HK-2 (cell line): ENCODE results near the gene S1PR1.
"Not testable (repeated sequence)": the region's sequence is repeated elsewhere in the genome, so short reads cannot be mapped to it uniquely, and the experiment has no call there.

ENCODE experiments used
- DNase-seq: peaks from one replicate; pipeline ENCODE4 v3.0.0-alpha.2; 2018; ENCODE audit not compliant: unreplicated experiment

S1PR1 gene

DNA sequence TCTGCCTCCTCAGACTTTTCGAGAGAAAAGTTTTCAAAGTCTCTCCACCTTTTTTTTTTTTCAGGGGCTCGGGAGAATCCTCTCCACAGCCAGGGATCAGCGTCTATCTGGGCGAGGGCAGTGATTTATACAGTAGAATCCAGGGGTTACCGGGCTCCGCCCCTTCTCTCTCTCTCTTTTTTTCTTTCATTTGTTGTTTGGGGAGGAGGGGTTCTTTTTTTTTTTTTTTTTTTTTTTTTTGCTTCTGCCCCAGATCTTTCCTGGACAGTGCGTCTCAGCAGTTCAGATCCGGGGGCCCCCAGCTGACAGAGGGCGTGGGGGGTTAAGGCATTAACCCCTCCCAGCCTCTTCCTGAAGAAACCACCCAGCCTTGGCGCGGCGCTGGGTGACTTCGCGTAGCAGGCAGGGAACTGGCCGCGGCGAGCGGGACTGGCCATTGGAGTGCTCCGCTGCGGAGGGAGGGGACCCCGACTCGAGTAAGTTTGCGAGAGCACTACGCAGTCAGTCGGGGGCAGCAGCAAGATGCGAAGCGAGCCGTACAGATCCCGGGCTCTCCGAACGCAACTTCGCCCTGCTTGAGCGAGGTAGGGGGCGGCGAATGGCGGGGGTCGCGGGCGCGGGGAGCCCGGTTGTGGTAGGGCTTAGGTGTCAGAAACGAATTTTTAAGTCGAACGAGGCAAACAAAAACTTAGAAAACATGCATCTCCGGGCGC lies at the start of gene S1PR1:
TSS of gene S1PR1 (plus strand) at position 504 of the 713 bp plus-strand sequence. CDS start 1,966 bp downstream, outside the sequence.
- DNase-seq, result peak; percentile 70

DNA sequence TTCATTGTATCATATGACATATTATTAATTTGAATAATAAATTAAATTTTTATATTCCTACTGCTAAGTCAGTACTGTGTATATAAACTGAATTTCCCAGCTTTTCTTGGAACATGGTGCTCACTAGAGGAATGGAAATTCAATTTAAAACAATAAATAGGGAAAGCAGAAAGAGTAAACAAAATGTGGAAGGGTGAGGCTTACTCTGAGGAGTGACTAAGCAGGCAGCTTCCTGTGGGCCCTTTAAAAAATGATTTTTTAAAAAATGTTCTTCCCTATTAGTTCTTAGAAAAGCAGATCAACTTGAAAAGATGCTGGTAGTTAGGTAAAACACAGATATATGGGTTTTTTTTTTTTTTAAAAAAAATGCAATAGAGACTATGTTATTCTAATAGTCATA lies 49.5 kb upstream of the S1PR1 start:
- no peak for DNase-seq

DNA sequence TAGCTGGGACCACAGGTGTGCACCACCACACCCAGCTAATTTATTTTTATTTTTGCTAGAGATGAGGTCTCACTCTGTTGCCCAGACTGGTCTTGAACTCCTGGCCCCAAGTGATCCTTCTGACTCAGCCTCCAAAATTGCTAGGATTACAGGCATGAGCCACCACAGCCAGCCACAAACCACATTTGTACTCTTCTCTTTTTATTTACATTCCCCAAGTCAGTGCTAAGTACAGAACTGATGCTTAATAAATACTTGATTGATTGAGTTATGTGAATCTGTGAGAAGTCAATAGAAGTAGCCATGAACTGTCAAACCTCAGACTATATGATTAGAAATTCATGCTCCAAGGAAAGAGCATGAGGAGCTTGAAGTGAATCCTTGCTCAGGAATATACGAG lies 48.5 kb upstream of the S1PR1 start:
- DNase-seq, result no peak

DNA sequence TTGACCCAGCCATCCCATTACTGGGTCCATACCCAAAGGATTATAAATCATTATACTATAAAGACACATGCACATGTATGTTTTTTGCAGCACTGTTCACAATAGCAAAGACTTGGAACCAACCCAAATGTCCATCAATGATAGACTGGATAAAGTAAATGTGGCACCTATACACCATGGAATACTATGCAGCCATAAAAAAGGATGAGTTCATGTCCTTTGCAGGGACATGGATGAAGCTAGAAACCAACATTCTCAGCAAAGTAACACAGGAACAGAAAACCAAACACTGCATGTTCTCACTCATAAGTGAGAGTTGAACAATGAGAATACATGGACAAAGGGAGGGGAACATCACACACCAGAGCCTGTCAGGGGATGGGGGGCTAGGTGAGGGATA lies 47.9 kb upstream of the S1PR1 start:
- not testable (repeated sequence) for DNase-seq

DNA sequence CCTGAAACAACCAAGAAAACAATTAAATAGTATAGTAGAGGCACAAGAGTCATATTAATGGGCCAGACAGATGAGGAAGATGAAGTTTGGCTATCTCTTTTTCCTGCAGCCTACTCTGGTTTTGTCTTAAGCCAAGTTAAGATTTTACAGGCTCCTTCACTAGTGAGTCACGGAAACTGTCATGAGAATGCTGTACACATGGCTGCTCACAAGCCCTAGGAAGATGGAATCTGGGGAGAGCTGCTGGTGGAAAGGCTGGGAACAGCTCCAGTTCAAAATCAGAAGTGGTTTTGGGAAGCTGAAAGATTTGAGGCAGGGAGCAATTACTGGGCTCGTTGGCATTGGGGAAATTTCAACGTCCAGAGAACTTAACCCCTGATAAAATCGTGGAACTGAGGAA lies 46.4 kb upstream of the S1PR1 start:
- DNase-seq, result no peak

DNA sequence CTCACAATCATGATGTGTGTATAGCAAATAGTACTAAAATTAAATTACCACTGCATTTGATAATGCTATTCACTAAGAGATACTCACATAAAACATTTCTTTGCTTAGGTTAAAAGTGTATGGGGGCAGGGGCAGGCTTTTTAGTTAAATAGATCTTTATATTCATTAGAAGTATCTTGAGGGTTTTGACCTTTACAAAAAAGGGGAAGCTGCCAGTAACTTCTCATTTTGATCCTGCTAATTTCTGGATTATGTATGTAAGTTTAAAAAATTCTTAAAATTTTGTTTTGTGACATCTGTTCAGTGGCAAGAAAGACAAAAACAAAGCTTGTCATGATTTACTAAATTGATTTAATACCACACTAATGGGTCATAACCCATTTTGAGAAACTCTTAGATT lies 45.8 kb upstream of the S1PR1 start:
- DNase-seq, result no peak

DNA sequence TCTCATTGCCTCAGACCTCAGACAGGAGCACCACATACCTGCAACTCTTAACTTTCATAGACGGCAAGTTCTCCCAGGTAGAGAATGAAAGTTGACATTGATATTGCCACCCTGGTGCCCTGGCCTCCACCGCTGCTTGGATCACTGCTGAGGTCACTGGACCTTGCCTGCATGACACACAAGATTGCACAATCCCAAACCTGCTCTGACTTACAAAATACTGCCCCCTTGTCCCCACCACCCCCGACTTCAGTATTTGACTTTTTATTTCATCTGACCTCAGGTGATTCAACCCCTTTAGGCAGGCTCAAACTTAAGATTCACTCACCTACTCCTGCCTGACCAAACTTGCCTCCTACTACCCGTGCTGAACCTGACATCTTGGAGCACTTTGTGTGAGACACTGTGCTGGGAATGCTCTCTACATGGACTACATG lies 43.1 kb upstream of the S1PR1 start:
- no peak for DNase-seq

DNA sequence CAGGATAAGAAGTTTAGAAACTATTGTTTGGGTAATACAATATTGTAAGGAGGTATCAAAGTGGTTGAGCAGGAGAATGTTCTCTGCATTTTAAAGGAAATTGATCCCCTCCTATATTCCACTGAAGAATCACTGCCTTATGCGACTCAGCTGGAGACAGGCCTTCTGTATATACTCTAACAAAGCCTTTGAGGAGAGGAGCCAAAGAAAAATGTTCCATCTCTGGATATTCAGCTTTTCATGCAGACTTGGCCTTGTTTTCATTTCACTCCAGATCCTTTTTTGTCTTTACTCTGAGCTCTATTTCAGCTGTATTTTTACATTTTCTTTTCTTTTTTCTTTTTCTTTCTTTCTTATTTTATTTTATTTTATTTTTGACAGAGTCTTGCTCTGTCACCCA lies 42.1 kb upstream of the S1PR1 start:
- no peak for DNase-seq

DNA sequence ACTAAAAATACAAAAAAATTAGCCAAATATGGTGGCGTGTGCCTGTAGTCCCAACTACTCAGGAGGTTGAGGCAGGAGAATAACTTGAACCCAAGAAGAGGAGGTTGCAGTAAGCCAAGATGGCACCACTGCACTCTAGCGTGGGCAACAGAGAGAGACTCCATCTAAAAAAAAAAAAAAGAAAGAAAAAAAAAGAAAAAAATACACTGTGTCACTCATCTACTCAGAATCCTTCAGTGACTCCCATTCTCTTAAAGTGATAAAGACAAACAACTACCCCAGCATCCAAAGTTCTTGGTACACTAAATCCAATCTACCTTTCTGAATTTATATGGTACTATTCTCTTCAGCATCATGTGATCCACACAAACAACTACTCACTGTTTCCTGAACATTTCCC lies 40.2 kb upstream of the S1PR1 start:
- no peak for DNase-seq

DNA sequence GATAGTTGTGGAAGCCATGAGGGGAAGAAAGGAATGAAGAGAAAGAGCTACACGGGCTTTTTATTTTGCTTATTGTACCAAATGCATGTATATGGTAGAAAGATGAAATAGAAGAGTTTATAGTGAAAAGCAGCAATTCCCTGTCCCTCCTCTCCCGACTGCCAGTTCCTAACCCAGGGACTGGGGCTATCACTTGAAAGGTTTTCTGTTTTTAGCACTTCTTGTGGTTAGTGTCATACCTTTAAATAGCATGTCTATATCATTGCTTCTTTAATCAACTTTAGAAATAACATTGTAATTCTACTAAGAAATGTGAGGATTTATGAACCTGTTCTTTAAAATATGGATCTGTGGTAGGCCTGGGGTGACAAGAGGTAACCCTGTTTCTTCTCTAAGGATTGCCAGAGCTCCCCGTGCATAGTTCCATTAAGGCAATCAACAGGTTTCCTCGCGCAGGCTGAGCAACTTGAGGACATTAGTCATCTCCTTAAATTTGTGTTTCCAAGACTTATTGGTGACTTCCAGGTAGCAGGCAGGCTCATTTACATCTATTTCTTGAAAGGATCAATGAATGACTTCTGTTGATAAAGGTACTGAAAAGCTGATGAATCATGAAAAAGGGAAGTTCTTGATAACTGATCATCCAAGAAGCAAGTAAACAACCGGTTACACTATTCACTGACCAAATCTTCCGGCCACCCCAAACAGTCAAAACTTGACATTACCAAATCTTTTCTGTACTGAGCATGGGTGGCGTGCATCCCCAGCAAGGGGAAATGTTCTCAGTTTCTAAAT lies 37.8 kb upstream of the S1PR1 start:
- DNase-seq, result no peak

DNA sequence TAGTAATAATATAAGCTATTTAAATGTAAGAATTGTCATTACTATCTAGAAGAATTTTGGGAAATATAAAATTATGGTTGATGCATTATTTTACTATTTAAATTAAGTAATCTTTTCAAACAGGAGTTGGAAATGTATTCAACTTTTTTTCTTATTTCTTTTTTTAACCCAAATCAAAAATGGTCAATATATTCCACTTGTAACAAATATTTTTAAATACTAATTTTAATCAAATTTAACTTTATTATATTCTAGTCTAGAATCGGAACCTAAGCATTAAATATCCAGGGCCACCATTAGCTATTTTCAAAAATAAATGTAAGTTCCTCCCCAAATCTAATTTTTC lies 37.2 kb upstream of the S1PR1 start:
- DNase-seq, result no peak

DNA sequence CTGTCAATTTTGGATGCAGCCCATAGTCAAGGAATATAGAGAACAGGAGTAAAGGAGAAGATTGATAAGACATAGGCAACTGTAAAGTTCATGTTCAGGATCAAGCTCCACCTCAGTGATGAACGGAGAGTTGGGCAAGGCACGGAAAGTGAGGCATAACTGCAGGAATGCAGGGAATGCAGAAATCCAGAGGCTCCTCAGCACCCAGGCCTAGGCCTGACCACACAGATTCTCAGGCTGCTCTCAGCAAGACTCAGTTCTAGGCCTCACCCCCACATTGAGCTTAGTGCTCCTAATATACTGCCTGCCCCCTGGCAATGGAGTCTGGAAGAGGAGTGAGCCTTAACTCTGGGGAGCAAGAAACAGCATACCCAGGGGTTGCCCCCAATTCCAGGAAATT lies 36.3 kb upstream of the S1PR1 start:
- DNase-seq, result peak; percentile 74

DNA sequence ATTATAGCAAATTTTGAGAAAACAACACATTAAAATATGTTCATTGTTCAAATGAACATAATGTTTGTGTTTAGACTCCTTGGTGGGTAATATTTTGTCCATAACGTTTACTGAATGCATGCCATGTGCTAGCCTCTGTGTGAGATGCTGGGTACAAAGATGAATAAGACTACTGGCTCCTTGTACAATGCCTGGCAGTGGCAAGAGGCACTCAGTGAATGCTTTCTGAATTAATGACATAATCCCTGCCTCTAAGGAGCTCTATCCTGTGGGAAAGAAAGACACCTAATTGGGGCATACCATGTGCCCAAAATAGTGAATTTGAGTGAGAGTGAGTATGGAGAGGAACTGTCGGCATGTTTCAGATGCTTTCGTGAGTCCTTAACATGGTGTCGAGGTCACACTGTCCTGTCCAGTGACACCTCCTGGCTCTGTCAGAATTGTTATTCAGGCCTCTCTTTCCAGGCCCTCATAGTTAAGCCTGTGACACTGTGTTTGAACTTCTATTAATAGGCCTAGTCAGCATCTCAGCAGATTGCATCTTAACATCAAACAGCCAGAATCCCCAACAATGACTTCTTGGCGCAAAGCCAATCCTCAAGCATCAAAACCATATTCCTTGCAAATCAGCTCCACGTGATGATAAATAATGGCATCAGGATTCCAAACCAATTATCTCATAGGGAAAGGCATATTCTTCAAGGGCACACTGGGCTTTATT lies 32.8 kb upstream of the S1PR1 start:
- no peak for DNase-seq

DNA sequence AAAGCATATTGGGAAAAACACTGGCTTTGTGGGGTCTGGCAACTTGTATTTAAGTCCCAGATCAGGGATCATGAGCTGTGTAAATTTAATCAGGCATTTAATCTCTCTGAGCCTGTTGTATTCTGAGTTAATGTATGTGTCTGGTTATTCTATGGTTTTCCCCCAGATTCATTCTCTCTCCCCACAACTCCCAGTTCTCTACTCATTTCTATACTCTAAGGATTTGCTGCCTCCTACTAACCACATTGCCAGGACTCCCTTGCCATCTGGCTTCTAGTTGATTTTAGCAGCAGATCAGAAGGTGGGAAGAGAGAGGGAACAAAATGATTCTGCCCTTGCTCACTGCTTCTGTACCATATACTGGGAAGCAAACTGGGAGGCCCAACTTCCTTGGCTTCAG lies 31.4 kb upstream of the S1PR1 start:
- DNase-seq, result no peak

DNA sequence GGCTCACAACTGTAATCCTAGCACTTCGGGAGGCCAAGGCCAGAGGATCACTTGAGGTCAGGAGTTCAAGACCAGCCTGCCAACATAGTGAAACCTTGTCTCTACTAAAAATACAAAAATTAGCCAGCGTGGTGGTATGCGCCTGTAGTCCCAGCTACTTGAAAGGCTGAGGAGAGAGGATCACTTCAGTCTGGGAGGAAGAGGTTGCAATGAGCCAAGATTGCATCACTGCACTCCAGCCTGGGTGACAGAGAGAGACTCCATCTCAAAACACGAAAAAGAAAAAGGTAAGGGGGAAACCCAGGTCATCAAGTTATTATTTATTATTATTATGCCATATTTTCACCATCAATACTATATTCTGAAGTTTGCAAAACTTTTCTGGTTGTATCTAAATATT lies 30.7 kb upstream of the S1PR1 start:
- DNase-seq, result not testable (repeated sequence)

DNA sequence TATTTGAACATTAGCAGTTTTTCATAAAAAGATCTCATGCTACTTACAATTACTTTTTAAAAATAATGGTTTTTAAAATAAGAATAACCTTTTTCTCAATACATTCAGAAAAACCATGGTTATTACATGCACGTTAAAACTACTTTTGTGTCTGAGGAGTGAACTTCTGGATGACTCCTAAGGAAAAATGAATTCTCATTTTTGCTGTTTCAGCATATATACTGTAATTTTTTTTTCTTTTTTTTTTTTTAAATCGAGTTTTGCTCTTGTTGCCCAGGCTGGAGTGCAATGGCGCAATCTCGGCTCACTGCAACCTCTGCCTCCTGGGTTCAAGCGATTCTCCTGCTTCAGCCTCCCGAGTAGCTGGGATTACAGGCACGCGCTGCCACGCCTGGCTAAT lies 29.5 kb upstream of the S1PR1 start:
- not testable (repeated sequence) for DNase-seq

DNA sequence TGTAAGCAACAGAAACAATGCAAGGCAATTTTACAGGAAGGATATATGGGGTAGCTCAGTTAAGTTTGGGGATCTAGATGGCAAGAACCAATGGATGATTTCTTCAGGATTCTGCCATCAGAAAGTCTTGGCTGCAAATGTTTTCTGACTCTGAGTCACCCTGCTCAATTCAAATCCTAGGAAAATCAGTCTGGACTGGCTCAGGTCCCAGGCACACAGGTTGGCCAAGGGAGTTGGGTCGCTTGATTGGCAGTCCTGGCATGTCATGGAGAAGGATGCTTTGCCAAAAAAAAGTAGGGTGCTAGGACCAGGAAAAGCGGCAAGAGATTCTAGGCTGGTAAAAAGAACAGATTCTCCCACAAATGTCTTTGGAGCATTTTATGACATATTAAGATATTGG lies 28.9 kb upstream of the S1PR1 start:
- no peak for DNase-seq

DNA sequence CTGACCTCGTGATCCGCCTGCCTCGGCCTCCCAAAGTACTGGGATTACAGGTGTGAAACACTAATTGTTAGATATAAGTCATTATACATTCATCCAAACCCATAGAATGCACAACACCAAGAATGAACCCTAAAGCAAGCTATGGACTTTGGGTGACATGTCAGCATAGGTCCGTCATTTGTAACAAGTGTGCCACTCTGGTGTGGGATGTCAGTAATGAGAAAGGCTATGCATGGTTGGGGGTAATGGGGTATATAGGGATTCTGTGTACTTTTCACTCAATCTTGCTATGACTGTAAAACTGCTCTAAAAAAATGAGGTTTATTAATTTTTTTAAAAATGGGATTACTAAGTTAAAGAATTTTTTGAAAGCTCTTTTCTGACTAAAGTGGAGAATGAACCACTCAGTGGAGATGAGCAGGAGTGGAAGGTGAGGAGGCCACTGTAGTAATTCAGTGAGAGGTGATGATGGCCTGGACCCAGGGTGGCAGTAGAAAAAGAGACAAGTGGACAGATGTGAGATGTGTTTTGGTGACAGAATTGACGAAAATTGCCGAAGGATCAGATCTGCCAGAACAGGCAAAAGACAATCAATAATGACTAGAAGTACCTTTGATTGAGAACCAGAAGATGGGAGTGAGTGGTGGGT lies 21.3 kb upstream of the S1PR1 start:
- DNase-seq, result no peak

DNA sequence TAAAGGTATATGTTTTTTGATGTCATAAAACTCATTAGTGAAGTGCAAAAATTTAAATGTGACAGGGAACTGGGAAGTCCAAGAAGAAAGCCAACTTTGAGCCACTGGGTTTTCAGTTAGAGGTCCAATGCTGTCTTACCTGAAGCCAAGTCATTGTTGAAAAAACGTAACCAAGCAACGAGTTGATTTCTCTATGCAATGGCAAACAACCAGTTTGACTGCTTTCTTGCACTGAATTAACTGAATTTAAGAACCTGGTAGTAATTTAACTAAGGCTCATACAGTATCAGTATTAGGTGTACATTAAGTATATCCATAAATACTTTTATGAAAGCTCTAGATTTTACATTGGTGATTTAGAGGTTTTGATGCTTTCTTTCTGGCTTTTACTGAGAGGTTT lies 20.2 kb upstream of the S1PR1 start:
- no peak for DNase-seq

DNA sequence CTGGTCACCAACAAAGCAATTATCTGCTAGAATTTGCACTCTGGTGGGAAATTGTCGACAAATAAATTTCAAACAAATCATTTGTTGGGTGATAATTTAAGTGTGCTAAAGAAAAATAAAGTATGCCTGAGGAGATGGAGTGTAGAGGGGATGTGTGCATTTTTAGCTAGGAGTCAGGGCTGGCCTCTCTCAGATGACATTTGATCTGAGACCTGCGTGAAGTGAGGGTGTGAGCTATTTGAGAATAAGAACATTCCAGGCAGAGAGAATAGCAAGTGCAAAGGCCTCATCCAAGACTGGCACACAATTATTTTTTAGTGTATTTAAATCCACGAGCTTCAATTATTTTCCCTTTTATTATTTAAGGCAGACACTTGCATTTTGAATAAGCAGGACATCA lies 19.7 kb upstream of the S1PR1 start:
- DNase-seq, result no peak

DNA sequence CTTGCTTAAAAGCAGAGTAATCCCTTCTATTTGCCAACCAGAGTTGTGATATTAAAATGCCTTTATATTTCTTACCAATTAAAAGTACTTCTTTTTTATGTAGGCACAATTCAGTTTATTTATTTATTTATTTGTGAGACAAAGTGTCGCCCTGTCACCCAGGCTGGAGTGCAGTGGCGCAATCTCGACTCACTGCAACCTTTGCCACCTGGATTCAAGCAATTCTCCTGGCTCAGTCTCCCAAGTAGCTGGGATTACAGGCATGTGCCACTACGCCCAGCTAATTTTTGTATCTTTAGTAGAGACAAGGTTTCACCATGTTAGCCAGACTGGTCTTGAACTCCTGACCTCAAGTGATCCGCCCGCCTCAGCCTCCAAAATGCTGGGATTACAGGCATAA lies 17.9 kb upstream of the S1PR1 start:
- not testable (repeated sequence) for DNase-seq
